Suprapubic skin (tissue), 4 donors: ENCODE data around the gene NAA35. TPM values are rescaled to one million over a fixed set of nuclear protein-coding genes. Genes with fewer than 3 reads are reported as not detected.

Experiments
- DNase-seq, 2 donors: peaks; one replicate each; pipeline ENCODE4 v3.0.0-alpha.2; 2019; ENCODE audit warnings: low spot score in 2 of 2
- H3K27ac ChIP-seq: fragments of 200-600 bp; sonication (generic); one replicate; pipeline ENCODE4 v1.5.1; 2019
- H3K27me3 ChIP-seq: fragments of 200-600 bp; sonication (generic); one replicate; pipeline ENCODE4 v1.5.1; 2019
- H3K36me3 ChIP-seq: fragments of 200-600 bp; sonication (generic); one replicate; pipeline ENCODE4 v1.5.1; 2019
- H3K4me1 ChIP-seq: fragments of 200-600 bp; sonication (generic); one replicate; pipeline ENCODE4 v1.5.1; 2019
- H3K4me3 ChIP-seq: fragments of 200-600 bp; sonication (generic); one replicate; pipeline ENCODE4 v1.5.1; 2019; ENCODE audit warnings: mild to moderate bottlenecking
- H3K9me3 ChIP-seq: fragments of 200-600 bp; sonication (generic); one replicate; pipeline ENCODE4 v1.5.1; 2019
- EP300 ChIP-seq: sonication (generic); formaldehyde crosslinking; IDR thresholded peaks from one replicate; pipeline ENCODE4 v1.6.1; 2017; ENCODE audit warnings: antibody characterized with exemption
- POLR2A ChIP-seq, 2 donors: fragments of 450-650 bp; IDR thresholded peaks; one replicate each; pipeline ENCODE4 v1.6.1; 2017; ENCODE audit warnings: antibody characterized with exemption in 2 of 2, mild to moderate bottlenecking in 2 of 2, moderate library complexity in 2 of 2
- POLR2AphosphoS5 ChIP-seq, 3 donors: sonication (generic); formaldehyde crosslinking; IDR thresholded peaks; one replicate each; pipeline ENCODE4 v1.6.1; 2017; ENCODE audit warnings: antibody characterized with exemption in 3 of 3
- whole genome bisulfite sequencing: methylation state at CpG from one replicate; pipeline ENCODE4 v1.1.5; 2018; 5-methylcytosine and 5-hydroxymethylcytosine counted together
- total RNA-seq, 4 donors: library from RNA; depleted of rRNA; stranded (reverse); fragments of >200 nt; gene quantifications; one replicate each; pipeline ENCODE4 v1.1.0, GENCODE V29; 2016
- TF ChIP-seq, protein P1 (sequence below), 2 donors: fragments of 200-600 bp in 1 of 2; fragments of 450-650 bp in 1 of 2; sonication (generic) in 1 of 2; IDR thresholded peaks; one replicate each; pipeline ENCODE4 v1.5.1; 2016 to 2019; ENCODE audit warnings: antibody characterized with exemption in 2 of 2, mild to moderate bottlenecking in 1 of 2, moderate library complexity in 1 of 2

The NAA35 gene
- total RNA-seq, 4 donors from 2014 or later = 10.5 to 29.2 (median 13.2) TPM

DNA sequence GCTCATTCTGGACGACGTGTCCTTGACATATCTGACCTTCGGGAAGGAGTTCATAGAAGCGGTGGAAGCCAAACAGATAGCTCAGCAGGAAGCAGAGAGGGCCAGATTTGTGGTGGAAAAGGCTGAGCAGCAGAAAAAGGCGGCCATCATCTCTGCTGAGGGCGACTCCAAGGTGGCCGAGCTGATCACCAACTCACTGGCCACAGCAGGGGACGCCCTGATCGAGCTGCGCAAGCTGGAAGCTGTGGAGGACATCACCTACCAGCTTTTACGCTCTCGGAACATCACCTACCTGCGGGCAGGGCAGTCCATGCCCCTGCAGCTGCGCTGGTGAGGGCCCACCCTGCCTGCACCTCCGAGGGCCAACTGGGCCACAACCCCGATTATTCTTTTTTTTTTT is 41.6 kb upstream of the NAA35 start:
- TF ChIP-seq, protein P1, sequence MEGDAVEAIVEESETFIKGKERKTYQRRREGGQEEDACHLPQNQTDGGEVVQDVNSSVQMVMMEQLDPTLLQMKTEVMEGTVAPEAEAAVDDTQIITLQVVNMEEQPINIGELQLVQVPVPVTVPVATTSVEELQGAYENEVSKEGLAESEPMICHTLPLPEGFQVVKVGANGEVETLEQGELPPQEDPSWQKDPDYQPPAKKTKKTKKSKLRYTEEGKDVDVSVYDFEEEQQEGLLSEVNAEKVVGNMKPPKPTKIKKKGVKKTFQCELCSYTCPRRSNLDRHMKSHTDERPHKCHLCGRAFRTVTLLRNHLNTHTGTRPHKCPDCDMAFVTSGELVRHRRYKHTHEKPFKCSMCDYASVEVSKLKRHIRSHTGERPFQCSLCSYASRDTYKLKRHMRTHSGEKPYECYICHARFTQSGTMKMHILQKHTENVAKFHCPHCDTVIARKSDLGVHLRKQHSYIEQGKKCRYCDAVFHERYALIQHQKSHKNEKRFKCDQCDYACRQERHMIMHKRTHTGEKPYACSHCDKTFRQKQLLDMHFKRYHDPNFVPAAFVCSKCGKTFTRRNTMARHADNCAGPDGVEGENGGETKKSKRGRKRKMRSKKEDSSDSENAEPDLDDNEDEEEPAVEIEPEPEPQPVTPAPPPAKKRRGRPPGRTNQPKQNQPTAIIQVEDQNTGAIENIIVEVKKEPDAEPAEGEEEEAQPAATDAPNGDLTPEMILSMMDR (IDR thresholded peaks at IDR 0.05) = no peak
- TF ChIP-seq EP300 = no peak
- no peak for TF ChIP-seq POLR2AphosphoS5 (IDR thresholded peaks at IDR 0.05)
- TF ChIP-seq POLR2A (IDR thresholded peaks at IDR 0.05) = no peak
- Histone ChIP-seq H3K4me1 (no peaks in the 10 kb centered on the region), H3K9me3 (no peaks in the 10 kb centered on the region), H3K36me3 (no peaks in the 10 kb centered on the region), H3K27ac (no peak overlapping the region), H3K4me3 (no peak overlapping the region), H3K27me3 (no peaks in the 10 kb centered on the region)
- no peak for DNase-seq
- WGBS = 93% methylated on average over 16 of the region's 16 CpGs

DNA sequence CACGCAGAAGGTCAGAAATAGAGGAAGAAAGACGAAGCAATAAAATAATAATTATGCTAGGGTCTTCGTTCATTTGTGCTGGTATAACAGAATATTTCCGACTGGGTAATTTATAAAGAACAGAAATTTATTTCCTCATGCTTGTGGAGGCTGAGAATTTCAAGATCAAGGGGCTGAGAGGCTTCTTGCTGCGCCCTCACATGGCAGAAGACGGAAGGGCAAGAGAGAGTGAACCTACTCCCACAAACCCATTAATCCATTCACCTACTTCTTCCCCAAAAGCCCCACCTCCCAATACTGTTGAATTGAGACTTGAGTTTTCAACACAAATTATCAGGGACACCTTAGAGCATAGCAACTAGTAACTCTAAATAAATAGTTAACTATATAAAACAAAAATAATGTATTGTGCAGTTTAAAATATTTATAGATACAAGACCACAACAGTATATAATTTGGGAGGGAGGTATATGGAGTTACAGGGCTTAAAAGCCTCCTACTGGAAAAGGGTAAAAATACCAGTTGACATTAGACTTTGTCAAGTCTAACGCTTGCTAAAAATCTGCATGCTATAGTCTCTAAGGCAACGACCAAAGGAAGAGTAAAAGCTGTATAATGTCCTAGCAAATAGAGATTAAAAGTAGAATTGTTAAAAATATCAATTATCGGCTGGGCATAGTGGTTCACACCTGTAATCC is 40.3 kb upstream of the NAA35 start:
- Histone ChIP-seq H3K27me3 (no peaks in the 10 kb centered on the region), H3K4me3 (no peak overlapping the region), H3K9me3 (no peaks in the 10 kb centered on the region), H3K27ac (no peak overlapping the region), H3K4me1 (no peaks in the 10 kb centered on the region), H3K36me3 (no peaks in the 10 kb centered on the region)
- DNase-seq = no peak
- TF ChIP-seq, protein P1 (IDR thresholded peaks at IDR 0.05) = peak in 1 of 2 donors; percentile 47
- no peak for TF ChIP-seq POLR2AphosphoS5 (IDR thresholded peaks at IDR 0.05)
- WGBS = 59% methylated on average over 9 of the region's 9 CpGs

DNA sequence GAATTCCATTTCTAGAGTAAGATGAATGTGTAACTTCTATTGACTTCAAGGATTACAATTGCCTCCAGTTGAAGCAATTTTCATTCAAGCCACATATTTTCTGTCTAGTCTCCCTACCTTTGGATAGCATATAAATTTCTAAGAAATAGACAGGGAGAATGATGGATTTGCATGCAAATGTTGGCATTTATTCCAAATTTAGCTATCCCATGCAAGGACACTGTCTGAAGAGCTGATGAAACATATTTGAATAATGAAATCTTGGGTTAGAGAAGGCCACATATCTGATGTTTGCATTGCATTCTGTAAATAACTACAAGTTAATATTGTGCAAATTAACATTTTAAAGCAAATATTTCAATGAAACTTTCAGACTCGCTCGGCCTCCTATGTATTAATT is 36.0 kb upstream of the NAA35 start:
- Histone ChIP-seq H3K4me1 (no peaks in the 10 kb centered on the region), H3K27ac (no peak overlapping the region), H3K36me3 (no peaks in the 10 kb centered on the region), H3K27me3 (no peaks in the 10 kb centered on the region), H3K9me3 (no peaks in the 10 kb centered on the region), H3K4me3 (no peak overlapping the region)
- DNase-seq = no peak
- no peak for TF ChIP-seq POLR2AphosphoS5 (IDR thresholded peaks at IDR 0.05)
- no peak for TF ChIP-seq POLR2A (IDR thresholded peaks at IDR 0.05)
- TF ChIP-seq EP300 = no peak
- 91% methylated on average over 2 of the region's 2 CpGs for WGBS

DNA sequence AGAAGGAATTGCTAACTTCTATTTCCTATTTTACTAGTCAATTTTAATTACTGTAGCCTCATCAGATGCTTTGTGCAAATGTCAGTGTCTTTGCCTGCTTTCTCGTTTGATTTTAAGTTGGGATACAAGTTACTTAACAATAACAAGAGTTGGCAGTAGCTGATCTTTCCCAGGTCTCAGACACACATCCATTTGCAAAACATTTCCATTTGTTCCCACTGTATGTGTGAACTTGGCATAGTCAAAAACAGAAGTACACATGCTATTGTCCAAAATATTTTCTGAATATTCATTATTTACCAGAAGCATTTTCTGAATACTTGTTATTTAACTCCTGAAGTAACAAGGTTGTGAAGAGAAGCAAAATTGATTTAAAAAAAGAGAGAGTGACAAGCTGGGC is 35.0 kb upstream of the NAA35 start:
- H3K9me3 ChIP-seq = no peaks in the 10 kb centered on the region
- DNase-seq = no peak
- H3K36me3 ChIP-seq = no peaks in the 10 kb centered on the region
- TF ChIP-seq EP300 (no peak), POLR2AphosphoS5 (IDR thresholded peaks at IDR 0.05) (no peak), POLR2A (IDR thresholded peaks at IDR 0.05) (no peak)
- TF ChIP-seq, protein P1 (IDR thresholded peaks at IDR 0.05) = no peak
- 63% methylated on average over 1 of the region's 1 CpG for WGBS
- no peaks in the 10 kb centered on the region for H3K27me3 ChIP-seq
- no peak overlapping the region for H3K27ac ChIP-seq
- no peaks in the 10 kb centered on the region for H3K4me1 ChIP-seq
- H3K4me3 ChIP-seq = no peak overlapping the region

DNA sequence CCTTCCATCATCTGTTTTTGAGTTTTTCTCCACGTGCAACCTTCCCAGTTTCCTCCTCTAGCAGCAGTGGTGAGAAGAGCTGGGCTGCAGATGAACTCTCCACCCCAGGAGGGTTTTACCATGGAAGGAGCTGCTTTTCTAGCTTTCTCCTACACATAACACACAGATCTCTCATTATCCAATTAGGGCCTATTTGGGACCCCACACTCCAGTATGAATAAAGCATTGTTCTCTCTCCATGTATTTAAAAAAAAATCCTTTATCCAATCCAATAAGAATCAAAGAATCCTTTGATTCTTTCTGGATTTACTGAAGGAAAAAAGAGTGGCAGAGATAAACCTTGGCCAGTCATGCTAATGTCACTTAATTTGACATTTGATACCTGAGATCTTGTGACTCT is 31.6 kb upstream of the NAA35 start:
- H3K27ac ChIP-seq = no peak overlapping the region
- no peaks in the 10 kb centered on the region for H3K27me3 ChIP-seq
- 55% methylated on average over 1 of the region's 1 CpG for WGBS
- TF ChIP-seq, protein P1 (IDR thresholded peaks at IDR 0.05) = no peak
- TF ChIP-seq EP300 (no peak), POLR2A (IDR thresholded peaks at IDR 0.05) (no peak), POLR2AphosphoS5 (IDR thresholded peaks at IDR 0.05) (no peak)
- no peaks in the 10 kb centered on the region for H3K36me3 ChIP-seq
- no peak for DNase-seq
- H3K4me1 ChIP-seq = peaks cover 1% of the 10 kb centered on the region
- no peak overlapping the region for H3K4me3 ChIP-seq
- H3K9me3 ChIP-seq = no peaks in the 10 kb centered on the region

DNA sequence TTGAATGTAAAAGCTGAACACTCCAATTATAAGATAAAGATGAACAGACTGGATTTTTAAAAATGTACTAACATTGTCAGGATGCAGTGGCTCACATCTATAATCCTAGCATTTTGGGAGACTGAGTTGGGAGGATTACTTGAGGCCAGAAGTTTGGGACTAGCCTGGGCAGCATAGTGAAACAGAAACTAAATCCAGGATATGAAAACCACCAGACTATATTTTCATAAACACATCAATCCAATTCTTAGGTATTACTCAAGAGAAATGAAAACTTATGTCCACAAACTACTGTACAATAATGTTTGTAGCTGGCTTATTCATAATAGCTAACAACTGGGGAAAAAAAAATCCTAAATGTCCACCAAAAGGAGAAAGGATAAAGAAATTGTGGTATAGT is 26.8 kb upstream of the NAA35 start:
- Histone ChIP-seq H3K36me3 (no peaks in the 10 kb centered on the region), H3K27me3 (no peaks in the 10 kb centered on the region)
- TF ChIP-seq POLR2AphosphoS5 (IDR thresholded peaks at IDR 0.05) = no peak

More for the DNA sequence above, 26.8 kb upstream of the NAA35 start:
- Histone ChIP-seq H3K9me3 (no peaks in the 10 kb centered on the region), H3K4me3 (no peak overlapping the region), H3K27ac (no peak overlapping the region), H3K4me1 (peaks cover 4% of the 10 kb centered on the region)
- no peak for DNase-seq
